ENCODE results near the gene SKI. TPM values are rescaled to one million over a fixed set of nuclear protein-coding genes. Genes with fewer than 3 reads are reported as not detected.

Gene SKI
- total RNA-seq, 1 donor from 2014 or later, result 90.0 TPM

GRCh38 chr1:2320760-2321667 is 92.9 kb downstream of the SKI start:
- intact Hi-C loops (cut with DNase I), result no loop called here

DNA sequence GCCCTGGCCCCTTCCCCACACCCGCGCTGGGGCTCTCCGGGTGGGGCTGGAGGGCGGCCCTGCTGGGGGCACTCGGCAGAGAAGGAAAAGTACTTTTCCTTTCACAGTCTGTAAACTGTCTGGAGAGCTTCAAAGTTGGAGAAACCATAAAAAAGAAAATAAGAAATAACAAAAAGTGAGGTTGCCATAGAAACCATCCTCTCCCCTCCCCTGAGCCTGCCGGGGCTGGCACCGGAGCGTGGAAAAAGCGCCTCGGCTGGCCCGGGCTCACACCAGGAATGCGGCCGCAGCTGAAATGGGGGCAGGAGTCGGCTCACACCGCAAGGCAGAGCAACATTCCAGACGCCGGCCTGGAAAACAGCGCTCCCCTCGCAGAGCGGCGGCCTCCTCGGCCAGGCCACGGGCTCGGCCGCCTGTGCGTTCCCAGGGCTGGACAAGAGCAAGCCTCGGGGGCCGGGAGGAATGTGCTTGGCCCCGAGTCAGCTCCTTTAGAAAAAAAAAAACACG is 94.0 kb downstream of the SKI start:
- DNase-seq, result peak; percentile 78
- H3K4me3 ChIP-seq, result peak overlapping the region; percentile 10
- peak; percentile 8 for TF ChIP-seq CTCF (IDR thresholded peaks at IDR 0.05)
- H3K27ac ChIP-seq, result peak overlapping the region; percentile 87
- H3K27me3 ChIP-seq (ENCODE audit: low read depth), result no peaks in the 10 kb centered on the region
- H3K9me3 ChIP-seq, result no peaks in the 10 kb centered on the region
- H3K4me1 ChIP-seq, result peaks cover 30% of the 10 kb centered on the region
- H3K36me3 ChIP-seq, result no peaks in the 10 kb centered on the region
- intact Hi-C loops (cut with DNase I), result no loop called here
- peak; percentile 79 to 81 for ATAC-seq

More at GRCh38 chr1:2320760-2321667, 92.9 kb downstream of the SKI start:
- H3K27me3 ChIP-seq (ENCODE audit: low read depth), result no peaks in the 10 kb centered on the region
- peak overlapping the region; percentile 87 for H3K27ac ChIP-seq
- TF ChIP-seq CTCF (IDR thresholded peaks at IDR 0.05), result no peak
- H3K9me3 ChIP-seq, result no peaks in the 10 kb centered on the region
- ATAC-seq, result no peak
- H3K4me3 ChIP-seq, result no peak overlapping the region
- no peak for DNase-seq
- H3K36me3 ChIP-seq, result no peaks in the 10 kb centered on the region
- H3K4me1 ChIP-seq, result peaks cover 40% of the 10 kb centered on the region

- Histone ChIP-seq H3K4me1 (peaks cover 30% of the 10 kb centered on the region), H3K9me3 (no peaks in the 10 kb centered on the region), H3K27me3 (ENCODE audit: low read depth) (no peaks in the 10 kb centered on the region), H3K27ac (peak overlapping the region; percentile 87), H3K36me3 (no peaks in the 10 kb centered on the region), H3K4me3 (peak overlapping the region; percentile 10)
- ATAC-seq, result peak; percentile 82 to 87
- intact Hi-C loops (cut with DNase I), result no loop called here
- peak; percentile 76 for DNase-seq
- TF ChIP-seq CTCF (IDR thresholded peaks at IDR 0.05), result peak; percentile 0
These were observed 94.6 kb downstream of the SKI start for GRCh38 chr1:2322581-2323211.

DNA sequence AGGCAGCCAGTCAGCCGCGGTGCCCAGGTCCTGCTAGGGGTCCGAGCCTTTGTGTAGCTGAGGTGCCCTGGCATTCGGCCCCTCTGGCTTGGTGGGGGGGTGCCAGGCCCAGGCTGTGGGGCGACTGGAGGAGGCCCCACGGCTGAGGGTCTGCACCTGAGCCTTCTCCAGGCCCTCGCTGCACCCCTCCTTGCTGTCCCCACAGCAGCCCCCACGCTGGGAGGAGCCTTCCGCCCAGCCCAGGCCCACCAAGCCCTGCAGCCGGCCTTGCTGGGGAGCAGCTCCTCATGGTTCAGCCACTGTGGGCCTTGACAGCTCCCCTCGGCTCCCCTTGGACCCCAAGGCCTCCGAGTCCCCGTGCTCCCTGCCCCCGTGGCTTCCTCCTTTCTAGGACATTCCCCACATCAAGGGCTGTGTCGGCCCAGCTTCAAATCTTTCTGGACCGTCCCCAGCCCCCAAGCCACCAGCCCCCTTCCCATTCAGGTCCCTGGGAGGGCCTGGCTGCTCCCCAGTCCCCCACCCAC is 95.4 kb downstream of the SKI start:
- TF ChIP-seq CTCF (IDR thresholded peaks at IDR 0.05), result no peak
- no peak for DNase-seq
- peak overlapping the region; percentile 87 for H3K27ac ChIP-seq

DNA sequence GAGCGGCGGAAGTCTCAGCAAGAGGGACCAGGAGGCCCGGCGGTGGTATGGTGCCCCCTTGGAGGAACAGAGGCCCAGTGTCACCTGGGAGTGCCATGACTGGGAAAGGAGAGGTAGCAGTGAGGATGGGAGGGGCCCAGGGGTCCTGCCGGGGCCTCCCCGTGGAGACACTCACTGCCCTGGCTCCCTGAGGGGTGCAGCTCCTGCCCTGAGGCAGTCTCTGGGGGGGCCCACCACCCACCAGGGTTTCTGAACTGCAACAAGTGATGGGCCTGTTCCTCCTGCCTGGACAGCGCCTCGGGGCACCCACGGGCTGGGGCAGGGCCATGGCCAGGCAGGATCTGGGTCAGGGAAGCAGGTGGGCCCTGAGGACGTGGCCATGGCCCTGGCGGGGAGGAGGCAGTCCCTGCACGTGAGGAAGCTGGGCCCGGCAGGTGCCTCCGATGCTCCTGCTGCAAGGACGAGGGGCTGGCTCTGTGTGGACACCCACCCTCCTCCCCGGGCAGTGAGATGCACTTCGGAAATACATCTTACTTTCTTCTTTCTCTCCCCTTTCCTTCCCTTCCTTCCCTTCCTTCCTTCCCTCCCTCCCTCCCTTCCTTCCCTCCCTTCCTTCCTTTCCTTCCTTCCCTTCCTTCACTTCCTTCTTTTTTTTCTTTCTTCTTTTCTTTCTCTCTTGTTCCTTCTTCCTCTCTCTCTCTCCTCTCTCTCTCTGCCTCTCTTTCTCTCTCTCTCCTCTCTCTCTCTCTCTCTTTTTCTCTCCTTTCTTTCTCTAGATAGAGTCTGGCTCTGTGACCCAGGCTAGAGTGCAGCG is 96.6 kb downstream of the SKI start:
- Histone ChIP-seq H3K4me1 (peaks cover 30% of the 10 kb centered on the region), H3K27ac (no peak overlapping the region), H3K36me3 (no peaks in the 10 kb centered on the region), H3K9me3 (no peaks in the 10 kb centered on the region), H3K4me3 (no peak overlapping the region), H3K27me3 (ENCODE audit: low read depth) (no peaks in the 10 kb centered on the region)
- DNase-seq (no peak), ATAC-seq (no peak)
- intact Hi-C loops (cut with DNase I), result no loop called here
- TF ChIP-seq CTCF (IDR thresholded peaks at IDR 0.05), result no peak

More for the DNA sequence above, 95.4 kb downstream of the SKI start:
- no peaks in the 10 kb centered on the region for H3K27me3 ChIP-seq (ENCODE audit: low read depth)
- H3K4me3 ChIP-seq, result no peak overlapping the region
- no peaks in the 10 kb centered on the region for H3K36me3 ChIP-seq
- H3K4me1 ChIP-seq, result peaks cover 30% of the 10 kb centered on the region
- intact Hi-C loops (cut with DNase I), result no loop called here
- H3K9me3 ChIP-seq, result no peaks in the 10 kb centered on the region
- no peak for ATAC-seq

Measured in lower lobe of right lung (tissue), 2 donors.